GM12878 (cell line): ENCODE data around the gene PPP1R27. TPM values are rescaled to one million over a fixed set of nuclear protein-coding genes. Genes with fewer than 3 reads are reported as not detected.

ENCODE experiments used
- BRCA1 ChIP-seq: IDR thresholded peaks from 2 replicates; pipeline ENCODE4 v1.6.1; 2011; ENCODE audit warnings: low read depth, low read length, improper control_type of control experiment
- CHD4 ChIP-seq: fragments of 200-600 bp; sonication (generic); IDR thresholded peaks from 2 replicates; pipeline ENCODE4 v1.6.1; 2016; ENCODE audit warnings: mild to moderate bottlenecking
- ESRRA ChIP-seq: IDR thresholded peaks from 2 replicates; pipeline ENCODE4 v1.6.1; 2012; ENCODE audit warnings: mild to moderate bottlenecking, low read length, improper control_type of control experiment
- HDGF ChIP-seq: fragments of 450-650 bp; IDR thresholded peaks from 2 replicates; pipeline ENCODE4 v1.6.1; 2016; ENCODE audit warnings: antibody characterized with exemption
- IKZF2 ChIP-seq, 2 experiments: fragments of 450-650 bp; IDR thresholded peaks; 2 replicates each; pipeline ENCODE4 v1.6.1; 2017; ENCODE audit warnings: mild to moderate bottlenecking in 2 of 2, moderate library complexity in 2 of 2
- IRF4 ChIP-seq: IDR thresholded peaks from 2 replicates; pipeline ENCODE4 v1.6.1; 2011; ENCODE audit warnings: low read depth, low read length
- NR2F1 ChIP-seq: fragments of 450-650 bp; conservative IDR thresholded peaks from 2 replicates; pipeline ENCODE4 v1.6.1; 2017; ENCODE audit warnings: mild to moderate bottlenecking
- POLR2A ChIP-seq: IDR thresholded peaks from 2 replicates; pipeline ENCODE4 v1.6.1; 2011; ENCODE audit warnings: low read depth, mild to moderate bottlenecking, low read length
- POU2F2 ChIP-seq: IDR thresholded peaks from 3 replicates; pipeline ENCODE4 v1.6.1; 2011; ENCODE audit warnings: low read depth, mild to moderate bottlenecking, low read length, borderline replicate concordance
- RCOR1 ChIP-seq: conservative IDR thresholded peaks from 2 replicates; pipeline ENCODE4 v1.6.1; 2012; ENCODE audit warnings: low read depth, low read length, improper control_type of control experiment
- RELA ChIP-seq: fragments of 450-650 bp; IDR thresholded peaks from 2 replicates; pipeline ENCODE4 v1.8.0; 2014; ENCODE audit warnings: borderline replicate concordance; ENCODE audit not compliant: partially characterized antibody
- RUNX3 ChIP-seq: IDR thresholded peaks from 2 replicates; pipeline ENCODE4 v1.6.1; 2012; ENCODE audit warnings: low read length, inconsistent platforms
- SIX5 ChIP-seq: IDR thresholded peaks from 2 replicates; pipeline ENCODE4 v1.6.1; 2011; ENCODE audit warnings: mild to moderate bottlenecking, low read depth, low read length, moderate library complexity; ENCODE audit not compliant: severe bottlenecking
- SREBF2 ChIP-seq: IDR thresholded peaks from 2 replicates; pipeline ENCODE4 v1.6.1; 2012; ENCODE audit warnings: mild to moderate bottlenecking, low read length
- STAT1 ChIP-seq: fragments of 450-650 bp; conservative IDR thresholded peaks from 2 replicates; pipeline ENCODE4 v1.6.1; 2014; ENCODE audit warnings: antibody characterized with exemption, mild to moderate bottlenecking
- WRNIP1 ChIP-seq: IDR thresholded peaks from 2 replicates; pipeline ENCODE4 v1.6.1; 2011; ENCODE audit warnings: low read depth, low read length, improper control_type of control experiment, borderline replicate concordance
- ZZZ3 ChIP-seq: IDR thresholded peaks from 2 replicates; pipeline ENCODE4 v1.6.1; 2011; ENCODE audit warnings: low read depth; ENCODE audit not compliant: control insufficient read depth, insufficient read length
- polyA plus RNA-seq, 11 experiments: library from polyadenylated mRNA; depleted of rRNA in 4 of 11; unstranded in 6 of 11; stranded (reverse) in 5 of 11; fragments of >200 nt; fragmentation: Nextera tagmentation in 4 of 11; fragmentation: Illumina TruSeq in 1 of 11; extraction: Ambion mirVana in 4 of 11; extraction: Trizol in 1 of 11; gene quantifications; 1 replicate in 1 of 11; 2 replicates in 10 of 11; pipeline versions ENCODE4 v1.2.1 to v1.2.3, GENCODE V29; 2011 to 2016; ENCODE audit warnings: inconsistent platforms in 2 of 11, missing spikeins in 2 of 11, low read depth in 1 of 11
- total RNA-seq, 4 experiments: library from RNA; depleted of rRNA in 3 of 4; stranded (reverse); fragments of >200 nt in 3 of 4; fragmentation: Illumina TruSeq in 1 of 4; extraction: Trizol in 1 of 4; gene quantifications; 2 replicates each; pipeline versions ENCODE4 v1.2.1 to v1.2.3, GENCODE V29; 2013 to 2021
- TF ChIP-seq, protein P1 (sequence below): fragments of 450-650 bp; IDR thresholded peaks from 2 replicates; pipeline ENCODE4 v1.6.1; 2017; ENCODE audit warnings: mild to moderate bottlenecking, moderate library complexity
- TF ChIP-seq, protein P2 (sequence below): fragments of 450-650 bp; IDR thresholded peaks from 2 replicates; pipeline ENCODE4 v1.6.1; 2017; ENCODE audit warnings: low read depth, mild to moderate bottlenecking, moderate library complexity
- TF ChIP-seq, protein P3 (sequence below): IDR thresholded peaks from 2 replicates; pipeline ENCODE4 v1.6.1; 2011; ENCODE audit warnings: low read depth, low read length, improper control_type of control experiment, borderline replicate concordance
- TF ChIP-seq, protein P4 (sequence below): fragments of 450-650 bp; IDR thresholded peaks from 2 replicates; pipeline ENCODE4 v1.6.1; 2017; ENCODE audit warnings: mild to moderate bottlenecking
- TF ChIP-seq, protein P5 (sequence below): fragments of 450-650 bp; IDR thresholded peaks from 2 replicates; pipeline ENCODE4 v1.6.1; 2017; ENCODE audit warnings: borderline replicate concordance

The PPP1R27 gene
- total and polyA plus RNA-seq, 10 of the 15 experiments (the other 5 are each of a cell fraction or from before 2014, with no cell fraction given): 0.17 to 1.6 (median 0.49) TPM; not detected in 3

DNA sequence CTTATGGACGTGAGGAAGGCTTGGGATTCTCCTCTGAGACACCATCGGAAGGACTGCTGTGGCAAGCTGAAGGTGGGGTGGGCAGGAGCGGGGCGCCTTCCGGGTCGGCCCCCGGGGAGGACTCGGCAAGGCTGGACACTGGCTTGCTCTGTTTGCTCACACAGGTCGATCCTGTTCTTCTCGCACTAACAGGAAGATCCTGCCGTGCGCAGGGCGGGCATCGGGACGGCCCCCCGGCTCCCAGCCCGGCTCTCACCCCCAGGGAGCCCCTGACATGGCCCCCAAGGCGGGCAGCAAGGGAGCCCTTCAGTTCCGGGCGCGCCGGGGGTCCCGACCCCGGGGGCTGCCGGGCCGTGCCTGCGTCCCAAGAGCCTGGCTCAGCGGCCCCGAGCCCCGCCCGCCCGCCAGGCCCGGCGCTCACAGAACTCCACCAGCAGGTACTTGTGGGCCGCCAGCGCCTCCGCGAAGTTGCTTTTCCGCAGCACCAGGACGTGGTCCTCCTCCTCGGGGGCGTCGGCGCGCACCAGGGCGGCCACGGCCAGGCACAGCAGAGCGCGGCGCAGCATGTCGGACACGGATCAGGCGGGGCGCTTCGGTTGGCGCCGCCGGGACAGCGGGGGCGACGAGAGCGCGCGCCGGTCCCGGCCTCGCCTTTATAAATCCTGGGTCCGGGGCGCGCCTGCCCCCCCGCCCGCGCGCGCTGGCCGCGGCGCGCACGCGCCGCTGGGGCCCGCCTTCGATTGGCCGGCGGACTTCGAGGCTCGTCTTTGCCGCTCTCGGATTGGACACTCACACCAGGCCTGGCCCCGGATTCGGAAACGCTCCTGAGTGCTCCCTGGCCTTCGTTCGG lies 25.3 kb upstream of the PPP1R27 start, which contains the start of gene P4HB (continued):
- TF ChIP-seq RCOR1 (no peak), RELA (peak; percentile 33), SIX5 (no peak), POU2F2 (peak; percentile 90; the same call in 2 of the 3 replicates), RUNX3 (no peak), HDGF (no peak), IRF4 (no peak), IKZF2 (IDR thresholded peaks at IDR 0.05) (no peak), ESRRA (no peak), CHD4 (no peak), SREBF2 (no peak), STAT1 (peak; percentile 81; the same call in 1 of the 2 replicates), NR2F1 (peak; percentile 50), BRCA1 (no peak), ZZZ3 (no peak), WRNIP1 (no peak), POLR2A (peak; percentile 94)
- TF ChIP-seq, protein P1, sequence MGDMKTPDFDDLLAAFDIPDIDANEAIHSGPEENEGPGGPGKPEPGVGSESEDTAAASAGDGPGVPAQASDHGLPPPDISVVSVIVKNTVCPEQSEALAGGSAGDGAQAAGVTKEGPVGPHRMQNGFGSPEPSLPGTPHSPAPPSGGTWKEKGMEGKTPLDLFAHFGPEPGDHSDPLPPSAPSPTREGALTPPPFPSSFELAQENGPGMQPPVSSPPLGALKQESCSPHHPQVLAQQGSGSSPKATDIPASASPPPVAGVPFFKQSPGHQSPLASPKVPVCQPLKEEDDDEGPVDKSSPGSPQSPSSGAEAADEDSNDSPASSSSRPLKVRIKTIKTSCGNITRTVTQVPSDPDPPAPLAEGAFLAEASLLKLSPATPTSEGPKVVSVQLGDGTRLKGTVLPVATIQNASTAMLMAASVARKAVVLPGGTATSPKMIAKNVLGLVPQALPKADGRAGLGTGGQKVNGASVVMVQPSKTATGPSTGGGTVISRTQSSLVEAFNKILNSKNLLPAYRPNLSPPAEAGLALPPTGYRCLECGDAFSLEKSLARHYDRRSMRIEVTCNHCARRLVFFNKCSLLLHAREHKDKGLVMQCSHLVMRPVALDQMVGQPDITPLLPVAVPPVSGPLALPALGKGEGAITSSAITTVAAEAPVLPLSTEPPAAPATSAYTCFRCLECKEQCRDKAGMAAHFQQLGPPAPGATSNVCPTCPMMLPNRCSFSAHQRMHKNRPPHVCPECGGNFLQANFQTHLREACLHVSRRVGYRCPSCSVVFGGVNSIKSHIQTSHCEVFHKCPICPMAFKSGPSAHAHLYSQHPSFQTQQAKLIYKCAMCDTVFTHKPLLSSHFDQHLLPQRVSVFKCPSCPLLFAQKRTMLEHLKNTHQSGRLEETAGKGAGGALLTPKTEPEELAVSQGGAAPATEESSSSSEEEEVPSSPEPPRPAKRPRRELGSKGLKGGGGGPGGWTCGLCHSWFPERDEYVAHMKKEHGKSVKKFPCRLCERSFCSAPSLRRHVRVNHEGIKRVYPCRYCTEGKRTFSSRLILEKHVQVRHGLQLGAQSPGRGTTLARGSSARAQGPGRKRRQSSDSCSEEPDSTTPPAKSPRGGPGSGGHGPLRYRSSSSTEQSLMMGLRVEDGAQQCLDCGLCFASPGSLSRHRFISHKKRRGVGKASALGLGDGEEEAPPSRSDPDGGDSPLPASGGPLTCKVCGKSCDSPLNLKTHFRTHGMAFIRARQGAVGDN: peak; percentile 74
- TF ChIP-seq, protein P2, sequence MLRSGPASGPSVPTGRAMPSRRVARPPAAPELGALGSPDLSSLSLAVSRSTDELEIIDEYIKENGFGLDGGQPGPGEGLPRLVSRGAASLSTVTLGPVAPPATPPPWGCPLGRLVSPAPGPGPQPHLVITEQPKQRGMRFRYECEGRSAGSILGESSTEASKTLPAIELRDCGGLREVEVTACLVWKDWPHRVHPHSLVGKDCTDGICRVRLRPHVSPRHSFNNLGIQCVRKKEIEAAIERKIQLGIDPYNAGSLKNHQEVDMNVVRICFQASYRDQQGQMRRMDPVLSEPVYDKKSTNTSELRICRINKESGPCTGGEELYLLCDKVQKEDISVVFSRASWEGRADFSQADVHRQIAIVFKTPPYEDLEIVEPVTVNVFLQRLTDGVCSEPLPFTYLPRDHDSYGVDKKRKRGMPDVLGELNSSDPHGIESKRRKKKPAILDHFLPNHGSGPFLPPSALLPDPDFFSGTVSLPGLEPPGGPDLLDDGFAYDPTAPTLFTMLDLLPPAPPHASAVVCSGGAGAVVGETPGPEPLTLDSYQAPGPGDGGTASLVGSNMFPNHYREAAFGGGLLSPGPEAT: 0 out of 2 replicates have a peak, but pooled peaks have one; percentile 20
- TF ChIP-seq, protein P3, sequence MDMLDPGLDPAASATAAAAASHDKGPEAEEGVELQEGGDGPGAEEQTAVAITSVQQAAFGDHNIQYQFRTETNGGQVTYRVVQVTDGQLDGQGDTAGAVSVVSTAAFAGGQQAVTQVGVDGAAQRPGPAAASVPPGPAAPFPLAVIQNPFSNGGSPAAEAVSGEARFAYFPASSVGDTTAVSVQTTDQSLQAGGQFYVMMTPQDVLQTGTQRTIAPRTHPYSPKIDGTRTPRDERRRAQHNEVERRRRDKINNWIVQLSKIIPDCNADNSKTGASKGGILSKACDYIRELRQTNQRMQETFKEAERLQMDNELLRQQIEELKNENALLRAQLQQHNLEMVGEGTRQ: no peak
- TF ChIP-seq, protein P4, sequence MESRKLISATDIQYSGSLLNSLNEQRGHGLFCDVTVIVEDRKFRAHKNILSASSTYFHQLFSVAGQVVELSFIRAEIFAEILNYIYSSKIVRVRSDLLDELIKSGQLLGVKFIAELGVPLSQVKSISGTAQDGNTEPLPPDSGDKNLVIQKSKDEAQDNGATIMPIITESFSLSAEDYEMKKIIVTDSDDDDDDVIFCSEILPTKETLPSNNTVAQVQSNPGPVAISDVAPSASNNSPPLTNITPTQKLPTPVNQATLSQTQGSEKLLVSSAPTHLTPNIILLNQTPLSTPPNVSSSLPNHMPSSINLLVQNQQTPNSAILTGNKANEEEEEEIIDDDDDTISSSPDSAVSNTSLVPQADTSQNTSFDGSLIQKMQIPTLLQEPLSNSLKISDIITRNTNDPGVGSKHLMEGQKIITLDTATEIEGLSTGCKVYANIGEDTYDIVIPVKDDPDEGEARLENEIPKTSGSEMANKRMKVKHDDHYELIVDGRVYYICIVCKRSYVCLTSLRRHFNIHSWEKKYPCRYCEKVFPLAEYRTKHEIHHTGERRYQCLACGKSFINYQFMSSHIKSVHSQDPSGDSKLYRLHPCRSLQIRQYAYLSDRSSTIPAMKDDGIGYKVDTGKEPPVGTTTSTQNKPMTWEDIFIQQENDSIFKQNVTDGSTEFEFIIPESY: no peak
- TF ChIP-seq, protein P5, sequence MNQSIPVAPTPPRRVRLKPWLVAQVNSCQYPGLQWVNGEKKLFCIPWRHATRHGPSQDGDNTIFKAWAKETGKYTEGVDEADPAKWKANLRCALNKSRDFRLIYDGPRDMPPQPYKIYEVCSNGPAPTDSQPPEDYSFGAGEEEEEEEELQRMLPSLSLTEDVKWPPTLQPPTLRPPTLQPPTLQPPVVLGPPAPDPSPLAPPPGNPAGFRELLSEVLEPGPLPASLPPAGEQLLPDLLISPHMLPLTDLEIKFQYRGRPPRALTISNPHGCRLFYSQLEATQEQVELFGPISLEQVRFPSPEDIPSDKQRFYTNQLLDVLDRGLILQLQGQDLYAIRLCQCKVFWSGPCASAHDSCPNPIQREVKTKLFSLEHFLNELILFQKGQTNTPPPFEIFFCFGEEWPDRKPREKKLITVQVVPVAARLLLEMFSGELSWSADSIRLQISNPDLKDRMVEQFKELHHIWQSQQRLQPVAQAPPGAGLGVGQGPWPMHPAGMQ: no peak
